Loucy (cell line): ENCODE measurements around the gene CCDC60.

Experiments
- H2AFZ ChIP-seq: fragments of 200-600 bp; sonication (generic); 2 replicates; pipeline ENCODE4 v1.6.0; 2016; ENCODE audit warnings: antibody characterized with exemption, mild to moderate bottlenecking, low read length, moderate library complexity
- H3F3A ChIP-seq: fragments of 200-600 bp; 2 replicates; pipeline ENCODE4 v1.6.0; 2016; ENCODE audit warnings: antibody characterized with exemption, low read depth, mild to moderate bottlenecking
- H3K27me3 ChIP-seq: fragments of 200-600 bp; sonication (generic); 2 replicates; pipeline ENCODE4 v1.6.1; 2014; ENCODE audit warnings: low read length, mild to moderate bottlenecking; ENCODE audit not compliant: insufficient read depth, poor library complexity, severe bottlenecking
- H3K36me3 ChIP-seq: fragments of 200-600 bp; sonication (generic); 2 replicates; pipeline ENCODE4 v1.6.1; 2016; ENCODE audit warnings: low read length; ENCODE audit not compliant: insufficient read depth
- H3K4me1 ChIP-seq: fragments of 200-600 bp; sonication (generic); 2 replicates; pipeline ENCODE4 v1.5.1; 2014; ENCODE audit warnings: low read length, mild to moderate bottlenecking; ENCODE audit not compliant: insufficient read depth, poor library complexity, severe bottlenecking
- H3K4me2 ChIP-seq: fragments of 200-600 bp; sonication (generic); 2 replicates; pipeline ENCODE4 v1.6.0; 2014; ENCODE audit warnings: antibody characterized with exemption, low read length, low read depth, mild to moderate bottlenecking; ENCODE audit not compliant: poor library complexity, severe bottlenecking
- H3K4me3 ChIP-seq: fragments of 200-600 bp; sonication (generic); 2 replicates; pipeline ENCODE4 v1.5.1; 2014; ENCODE audit warnings: low read length, mild to moderate bottlenecking, mixed read lengths; ENCODE audit not compliant: poor library complexity, severe bottlenecking
- H3K79me2 ChIP-seq: fragments of 200-600 bp; sonication (generic); 2 replicates; pipeline ENCODE4 v1.6.1; 2014; ENCODE audit warnings: low read length; ENCODE audit not compliant: insufficient read depth
- H3K9ac ChIP-seq: fragments of 200-600 bp; sonication (generic); 2 replicates; pipeline ENCODE4 v1.6.0; 2014; ENCODE audit warnings: mild to moderate bottlenecking, low read depth, low read length, moderate library complexity; ENCODE audit not compliant: poor library complexity, severe bottlenecking
- H3K9me2 ChIP-seq: fragments of 200-600 bp; sonication (generic); replicated peaks from 2 replicates; pipeline ENCODE4 v1.6.1; 2016; ENCODE audit warnings: low read depth, low read length, mixed read lengths
- H3K9me3 ChIP-seq: fragments of 200-600 bp; sonication (generic); 2 replicates; pipeline ENCODE4 v1.6.1; 2014; ENCODE audit warnings: mild to moderate bottlenecking, antibody characterized with exemption, low read length, low read depth; ENCODE audit not compliant: insufficient read depth
- H4K20me1 ChIP-seq: fragments of 200-600 bp; sonication (generic); 2 replicates; pipeline ENCODE4 v1.6.0; 2014; ENCODE audit warnings: antibody characterized with exemption, low read length, mild to moderate bottlenecking; ENCODE audit not compliant: insufficient read depth, poor library complexity, severe bottlenecking
- CTCF ChIP-seq: fragments of 200-600 bp; sonication (generic); conservative IDR thresholded peaks from 2 replicates; pipeline ENCODE4 v1.5.1; 2014; ENCODE audit warnings: mild to moderate bottlenecking, antibody characterized with exemption, low read length
- EZH2phosphoT487 ChIP-seq: fragments of 200-600 bp; IDR thresholded peaks from 2 replicates; pipeline ENCODE4 v1.6.1; 2018; ENCODE audit warnings: antibody characterized with exemption, mild to moderate bottlenecking, moderate library complexity, borderline replicate concordance

Gene CCDC60

GRCh38 chr12:119412811-119413794 lies 78.6 kb downstream of the CCDC60 start:
- Histone ChIP-seq H3K9me2 (no peaks in the 10 kb centered on the region), H3K4me1 (no peaks in the 10 kb centered on the region), H3K4me3 (no peak overlapping the region), H3K36me3 (no peaks in the 10 kb centered on the region), H3F3A (no peaks in the 10 kb centered on the region), H2AFZ (no peak overlapping the region), H4K20me1 (no peaks in the 10 kb centered on the region), H3K27me3 (no peaks in the 10 kb centered on the region), H3K9me3 (no peaks in the 10 kb centered on the region), H3K4me2 (no peak overlapping the region), H3K79me2 (no peaks in the 10 kb centered on the region), H3K9ac (no peak overlapping the region)
- TF ChIP-seq CTCF = peak; percentile 96
- no peak for TF ChIP-seq EZH2phosphoT487

GRCh38 chr12:119415714-119416113 lies 81.2 kb downstream of the CCDC60 start:
- no peak overlapping the region for H3K4me2 ChIP-seq
- no peaks in the 10 kb centered on the region for H3K79me2 ChIP-seq
- H3K27me3 ChIP-seq = no peaks in the 10 kb centered on the region
- no peaks in the 10 kb centered on the region for H3K9me2 ChIP-seq
- no peak overlapping the region for H3K9ac ChIP-seq
- no peak overlapping the region for H2AFZ ChIP-seq
- H3K9me3 ChIP-seq = no peaks in the 10 kb centered on the region
- no peaks in the 10 kb centered on the region for H3K36me3 ChIP-seq
- no peaks in the 10 kb centered on the region for H3F3A ChIP-seq
- TF ChIP-seq CTCF = no peak
- no peak for TF ChIP-seq EZH2phosphoT487
- no peak overlapping the region for H3K4me3 ChIP-seq
- H4K20me1 ChIP-seq = no peaks in the 10 kb centered on the region
- no peaks in the 10 kb centered on the region for H3K4me1 ChIP-seq

DNA sequence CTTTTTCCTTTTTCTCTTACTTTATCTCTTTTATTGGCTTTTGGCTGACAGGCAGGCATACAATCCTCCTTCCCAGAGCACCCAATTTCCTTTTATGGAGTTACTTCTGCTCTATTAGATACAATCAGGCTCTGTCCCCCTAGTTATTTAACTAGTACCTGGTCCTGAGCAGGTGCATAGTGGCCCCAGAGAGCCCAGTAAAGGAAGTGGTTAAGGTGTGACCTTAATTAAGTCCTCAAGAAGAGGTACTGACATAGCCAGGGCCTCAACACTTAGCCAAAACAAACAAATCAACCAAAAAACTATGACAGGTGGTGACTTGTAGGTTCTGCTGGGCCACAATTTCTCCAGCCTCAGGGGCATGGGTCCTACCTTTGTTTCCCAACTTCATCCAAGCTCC lies 82.9 kb downstream of the CCDC60 start:
- Histone ChIP-seq H2AFZ (no peak overlapping the region), H3K27me3 (no peaks in the 10 kb centered on the region), H3K4me1 (no peaks in the 10 kb centered on the region), H3K9me3 (no peaks in the 10 kb centered on the region), H3K9ac (no peak overlapping the region), H3K9me2 (no peaks in the 10 kb centered on the region), H4K20me1 (no peaks in the 10 kb centered on the region), H3K4me2 (no peak overlapping the region), H3F3A (no peaks in the 10 kb centered on the region), H3K79me2 (no peaks in the 10 kb centered on the region), H3K36me3 (no peaks in the 10 kb centered on the region), H3K4me3 (no peak overlapping the region)
- TF ChIP-seq EZH2phosphoT487 (no peak), CTCF (no peak)
